Skin epidermis (tissue), 12 donors: ENCODE measurements around the gene SLC35F3.
A peak's percentile ranks its signal among the peaks of the same experiment; 100 is the strongest.
"Not testable (repeated sequence)": the region's sequence is repeated elsewhere in the genome, so short reads cannot be mapped to it uniquely, and the experiment has no call there.

ENCODE experiments used
- H3K27ac ChIP-seq, 21 experiments: fragments of 200-600 bp; sonication (generic) in 11 of 21; one replicate each; pipeline ENCODE4 v1.5.0; 2020; ENCODE audit warnings: mild to moderate bottlenecking in 3 of 21, inconsistent platforms in 2 of 21, moderate library complexity in 2 of 21
- H3K4me3 ChIP-seq, 7 experiments: fragments of 200-600 bp; sonication (generic) in 2 of 7; one replicate each; pipeline ENCODE4 v1.5.0; 2020; ENCODE audit warnings: inconsistent platforms in 2 of 7, mild to moderate bottlenecking in 2 of 7, moderate library complexity in 1 of 7

Gene SLC35F3

DNA sequence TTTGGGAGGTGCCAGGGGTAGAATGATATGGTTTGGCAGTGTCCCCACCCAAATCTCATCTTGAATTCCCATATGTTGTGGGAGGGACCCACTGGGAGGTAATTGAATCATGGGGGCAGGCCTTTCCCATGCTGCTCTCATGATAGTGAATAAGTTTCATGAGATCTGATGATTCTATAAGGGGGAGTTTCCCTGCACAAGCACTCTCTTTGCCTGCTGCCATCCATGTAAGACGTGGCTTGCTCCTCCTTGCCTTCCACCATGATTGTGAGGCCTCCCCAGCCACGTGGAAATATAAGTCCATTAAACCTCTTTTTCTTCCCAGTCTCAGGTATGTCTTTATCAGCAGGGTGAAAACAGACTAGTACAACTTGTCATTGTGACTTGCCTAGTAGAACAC is 307.4 kb downstream of the SLC35F3 start:
- not testable (repeated sequence) for H3K27ac ChIP-seq, H3K4me3 ChIP-seq

DNA sequence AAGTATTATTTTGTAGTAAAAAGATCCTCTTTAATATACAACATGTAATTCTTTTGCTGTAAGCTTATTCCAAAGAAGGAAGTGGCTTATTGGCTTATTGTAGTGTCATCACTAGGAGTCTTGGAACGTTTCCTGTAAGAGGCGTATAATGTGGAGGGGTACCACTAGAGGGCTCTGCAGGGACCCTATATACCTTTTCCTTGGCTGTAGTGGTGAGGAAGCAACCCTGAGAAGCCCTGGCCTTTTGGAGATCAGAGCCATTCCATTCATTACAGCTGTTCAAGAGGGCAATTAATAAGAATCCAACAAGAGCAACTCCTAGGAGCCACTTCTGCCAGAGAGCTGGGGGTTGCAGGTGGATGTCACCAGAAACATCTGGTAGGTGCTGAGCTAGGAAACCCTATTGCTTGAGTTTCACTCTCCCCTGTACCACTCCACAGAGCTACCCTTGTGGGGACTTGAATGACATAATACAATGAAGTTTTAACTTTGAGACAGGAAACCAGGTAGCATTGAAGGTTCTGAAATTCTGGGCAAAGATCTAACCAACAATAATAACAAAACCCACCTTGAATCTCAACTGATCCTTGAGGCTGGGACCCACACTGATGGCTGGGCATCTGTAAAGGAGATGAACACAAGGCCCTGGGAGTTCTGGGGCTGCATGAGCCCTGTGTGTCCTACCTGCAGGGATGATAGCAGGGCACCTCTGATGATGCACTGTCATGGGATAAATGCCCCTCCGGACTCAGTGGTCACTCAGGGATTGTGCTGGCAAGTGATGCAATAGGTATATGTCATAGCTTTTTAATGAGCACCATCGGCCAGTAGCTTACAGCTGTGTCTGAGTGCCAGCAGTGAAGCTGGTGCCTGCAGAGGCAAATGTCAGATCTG is 308.5 kb downstream of the SLC35F3 start:
- Histone ChIP-seq H3K27ac (no peak overlapping the region), H3K4me3 (no peak overlapping the region)

DNA sequence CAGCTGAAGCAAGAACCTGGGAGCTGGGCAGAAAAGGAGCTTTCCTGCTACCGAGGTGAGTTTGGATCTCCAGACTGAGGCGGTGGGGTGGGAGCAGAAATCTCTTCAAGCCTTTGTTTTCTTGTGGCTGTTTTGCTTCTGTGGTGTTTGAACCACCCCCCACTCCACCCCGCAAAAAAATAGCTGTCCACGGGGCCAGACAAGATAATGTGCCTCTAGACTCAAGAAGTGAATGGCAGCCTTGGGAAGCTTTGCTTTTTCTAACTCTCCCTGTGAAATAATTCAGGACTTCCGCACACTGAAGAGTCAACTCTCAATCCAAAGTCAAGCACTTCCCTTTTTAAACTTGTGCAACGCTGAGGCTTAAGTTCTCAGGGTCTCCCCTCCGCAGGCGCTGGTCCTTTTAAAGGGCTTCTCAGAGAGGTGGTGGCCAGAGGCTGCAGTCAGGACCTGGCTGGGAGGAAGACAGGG is 309.2 kb downstream of the SLC35F3 start:
- H3K27ac ChIP-seq, result peak overlapping the region in 3 of 21 experiments; percentile 56 to 68 (median 60)
- H3K4me3 ChIP-seq, result peak overlapping the region; percentile 35 to 47 (median 41)

DNA sequence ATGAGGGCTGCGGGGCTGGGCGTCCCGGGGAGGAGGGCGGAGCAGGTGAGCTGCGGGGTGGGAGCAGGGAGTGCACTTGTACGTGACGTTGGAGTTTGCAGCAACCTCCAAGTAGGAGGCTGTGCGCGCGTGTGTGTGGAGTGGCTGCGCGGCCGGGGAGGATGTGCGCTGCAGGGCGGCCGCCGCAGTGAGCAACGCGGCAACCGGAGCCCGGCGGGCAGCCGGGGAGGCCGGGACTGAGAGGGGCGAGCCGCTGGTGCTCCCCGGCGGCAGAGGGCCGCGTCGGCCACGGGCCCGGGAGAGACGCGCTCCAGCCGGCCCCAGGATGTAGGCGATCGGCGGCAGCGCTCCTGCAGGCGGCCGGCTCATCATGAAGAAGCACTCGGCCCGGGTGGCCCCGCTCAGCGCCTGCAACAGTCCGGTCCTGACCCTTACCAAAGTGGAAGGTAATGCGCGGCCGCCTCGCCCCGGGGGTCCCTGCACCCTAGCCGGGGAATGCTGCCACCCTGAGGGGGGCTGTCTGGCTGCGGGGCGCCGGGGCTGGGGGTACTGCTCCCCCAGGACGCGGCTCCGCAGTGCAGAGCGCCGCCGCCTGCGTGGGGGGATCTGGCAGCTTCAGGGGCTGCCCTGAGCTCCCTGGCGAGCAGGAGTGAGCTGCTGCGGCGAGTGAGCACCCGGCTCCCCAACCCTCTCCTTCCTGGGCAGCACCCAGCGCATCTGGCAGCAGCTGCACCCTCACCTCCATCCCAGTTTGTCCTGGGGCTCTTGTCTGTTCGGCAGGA is 309.8 kb downstream of the SLC35F3 start:
- Histone ChIP-seq H3K27ac (peak overlapping the region in 5 of 21 experiments; percentile 8 to 68 (median 56)), H3K4me3 (peak overlapping the region; percentile 35 to 47 (median 41))

DNA sequence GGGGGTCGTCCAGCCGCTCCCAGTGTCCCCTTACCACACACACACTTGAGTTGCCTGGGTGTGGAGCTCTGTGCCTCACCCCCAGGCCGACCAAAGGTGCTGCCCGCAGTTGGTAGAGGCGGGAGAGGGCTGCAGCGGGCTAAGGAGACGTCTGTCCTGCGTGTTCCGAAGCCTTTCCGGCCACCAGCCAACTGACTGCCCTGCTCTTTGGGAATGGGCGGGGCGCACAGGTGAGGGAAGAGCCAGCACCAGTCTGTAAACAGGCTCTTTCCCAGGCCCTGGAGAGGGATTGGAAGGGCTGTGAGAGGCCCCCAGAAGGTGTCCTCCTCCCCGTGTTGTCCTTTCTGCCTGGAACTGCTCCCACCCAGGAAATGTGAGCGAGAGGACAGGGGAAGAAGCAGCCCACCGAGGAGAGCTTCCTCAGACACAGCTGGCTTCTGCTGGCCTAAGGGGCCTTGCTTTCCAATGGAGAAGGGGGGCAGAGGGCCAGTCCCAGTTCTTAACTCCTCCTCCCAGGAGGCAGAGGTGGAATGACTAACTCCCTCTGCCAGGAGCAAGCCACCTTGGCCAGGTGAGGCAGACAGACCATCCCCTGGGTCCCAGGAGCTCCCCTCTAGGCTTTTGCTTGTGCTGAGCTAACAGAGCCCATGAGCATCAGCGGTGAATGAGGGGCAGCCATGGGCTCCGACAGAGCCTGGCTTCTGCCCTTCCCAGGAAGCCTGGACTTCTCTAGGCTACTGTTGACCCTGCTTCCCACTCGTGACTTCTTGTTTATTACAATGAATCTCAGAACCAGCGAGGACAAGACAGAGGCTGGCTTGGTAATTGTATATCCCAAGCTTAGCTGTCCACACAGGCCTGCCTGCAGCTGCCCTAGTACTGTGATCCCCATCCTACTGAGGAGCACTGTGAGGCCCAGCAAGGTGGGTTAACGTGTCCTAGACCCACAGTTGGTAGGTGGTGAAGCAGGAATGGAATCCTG is 310.7 kb downstream of the SLC35F3 start:
- peak overlapping the region in 3 of 21 experiments; percentile 56 to 68 (median 60) for H3K27ac ChIP-seq
- H3K4me3 ChIP-seq, result peak overlapping the region in 6 of 7 experiments; percentile 35 to 47 (median 40)

DNA sequence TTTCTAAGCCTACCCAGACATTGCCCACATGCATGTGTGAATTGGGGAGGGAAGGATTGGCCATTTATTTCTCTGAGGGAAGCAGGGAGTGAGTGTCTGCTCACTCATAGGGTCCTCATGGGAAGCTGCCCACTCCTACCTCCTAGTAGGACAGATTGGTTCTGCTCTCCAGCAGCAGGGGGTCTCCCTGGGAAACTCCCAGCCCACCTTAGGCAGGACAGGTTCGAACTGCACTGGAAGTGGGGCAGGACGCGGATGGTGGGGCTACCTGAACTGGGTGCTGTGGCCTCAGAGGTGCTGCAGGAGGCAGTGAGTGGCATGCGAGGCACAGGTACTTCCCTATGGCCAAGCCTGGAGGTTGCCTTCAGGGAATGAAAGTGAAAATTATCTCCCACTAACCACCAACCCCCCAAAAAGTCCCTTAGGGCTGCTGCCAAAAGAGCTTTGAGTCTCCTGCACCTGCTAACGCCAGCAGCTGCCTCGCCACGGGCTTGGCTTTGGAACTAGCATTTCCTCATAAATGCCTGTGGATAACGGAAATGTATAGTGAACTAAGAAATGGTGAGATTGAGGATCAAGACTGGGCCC is 311.7 kb downstream of the SLC35F3 start:
- no peak overlapping the region for H3K27ac ChIP-seq
- H3K4me3 ChIP-seq, result no peak overlapping the region

DNA sequence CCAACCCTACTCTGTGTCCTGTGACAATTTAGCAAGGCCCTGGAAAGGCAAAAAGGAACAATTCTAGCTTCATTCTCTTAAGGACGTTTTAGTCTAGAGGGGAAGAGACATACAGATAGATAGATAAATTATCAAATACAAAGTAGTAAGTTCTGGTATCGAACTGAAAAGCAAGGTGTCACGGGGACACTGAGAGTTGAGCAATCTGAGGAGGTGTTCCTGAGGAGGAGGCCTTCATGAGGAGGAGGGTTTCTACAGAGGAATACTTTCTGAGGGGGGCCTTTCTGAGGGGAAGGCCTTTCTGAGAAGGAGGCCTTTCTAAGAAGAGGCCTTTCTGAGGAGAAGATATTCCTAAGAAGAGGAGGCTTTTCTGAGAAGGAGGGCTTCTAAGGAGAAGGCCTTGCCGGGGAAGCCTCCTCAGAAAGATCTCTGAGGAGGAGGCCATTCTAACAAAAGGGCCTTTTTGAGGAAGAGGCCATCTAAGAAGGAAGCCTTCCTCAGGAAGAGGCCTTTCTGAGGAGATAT is 312.9 kb downstream of the SLC35F3 start:
- Histone ChIP-seq H3K27ac (no peak overlapping the region), H3K4me3 (no peak overlapping the region)

DNA sequence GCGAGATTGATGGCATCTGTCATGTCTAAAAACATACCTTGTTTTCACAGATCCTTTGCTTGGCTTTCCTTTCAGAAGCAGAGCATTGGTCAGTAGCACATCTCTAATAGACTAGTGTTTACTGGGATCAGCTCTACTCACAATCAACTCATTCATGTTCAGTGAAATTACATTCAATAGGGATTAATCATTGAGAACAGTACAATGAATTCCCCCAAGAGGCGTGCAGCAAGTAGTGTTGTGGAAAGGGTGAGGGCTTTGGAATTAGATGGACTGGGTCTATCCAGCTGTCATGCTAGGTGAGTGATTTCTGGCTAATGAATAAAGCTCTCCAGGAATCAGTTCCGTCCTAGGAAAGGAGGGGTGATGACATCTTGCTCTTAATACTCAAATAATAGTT is 313.6 kb downstream of the SLC35F3 start:
- no peak overlapping the region for H3K27ac ChIP-seq

DNA sequence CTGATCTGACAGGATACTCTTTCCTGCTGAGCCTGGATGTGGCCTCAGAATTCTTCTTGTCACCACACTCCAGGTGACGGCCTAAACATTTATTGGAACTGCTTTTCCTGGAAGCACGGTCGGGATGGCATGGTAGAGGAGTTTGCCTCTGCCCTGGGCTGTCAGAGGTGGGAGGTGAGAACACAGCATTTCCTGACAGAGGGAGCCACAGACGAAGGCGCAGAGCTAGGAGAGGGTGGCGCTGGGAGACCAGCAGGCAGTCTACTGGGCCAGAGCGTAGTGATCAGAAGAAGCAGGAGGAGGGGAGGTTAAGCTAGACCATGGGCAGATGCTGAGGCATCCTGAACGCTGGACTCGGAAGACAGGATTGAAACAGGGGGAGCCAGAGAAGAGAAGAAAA is 315.2 kb downstream of the SLC35F3 start:
- no peak overlapping the region for H3K4me3 ChIP-seq
- H3K27ac ChIP-seq, result no peak overlapping the region

More for the DNA sequence above, 313.6 kb downstream of the SLC35F3 start:
- no peak overlapping the region for H3K4me3 ChIP-seq

DNA sequence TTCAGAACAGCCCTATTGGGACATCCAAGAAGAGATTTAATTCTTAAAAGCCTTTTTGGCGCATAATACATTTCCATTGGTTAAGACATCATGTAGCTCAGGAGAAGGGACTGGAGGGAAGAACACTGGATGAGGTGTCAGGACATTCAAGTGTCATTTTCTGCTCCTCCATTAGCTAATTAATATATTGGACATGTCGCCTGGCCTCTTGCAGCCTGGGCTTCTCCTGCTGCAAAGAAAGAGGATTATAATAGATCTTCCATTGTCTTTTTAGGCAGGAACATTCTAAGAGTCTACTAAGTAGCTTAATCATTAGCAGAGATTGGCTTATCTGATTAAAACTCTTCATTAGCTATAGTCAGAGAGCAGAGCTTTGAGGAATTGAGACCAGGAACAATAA is 317.1 kb downstream of the SLC35F3 start:
- no peak overlapping the region for H3K4me3 ChIP-seq
- H3K27ac ChIP-seq, result no peak overlapping the region

DNA sequence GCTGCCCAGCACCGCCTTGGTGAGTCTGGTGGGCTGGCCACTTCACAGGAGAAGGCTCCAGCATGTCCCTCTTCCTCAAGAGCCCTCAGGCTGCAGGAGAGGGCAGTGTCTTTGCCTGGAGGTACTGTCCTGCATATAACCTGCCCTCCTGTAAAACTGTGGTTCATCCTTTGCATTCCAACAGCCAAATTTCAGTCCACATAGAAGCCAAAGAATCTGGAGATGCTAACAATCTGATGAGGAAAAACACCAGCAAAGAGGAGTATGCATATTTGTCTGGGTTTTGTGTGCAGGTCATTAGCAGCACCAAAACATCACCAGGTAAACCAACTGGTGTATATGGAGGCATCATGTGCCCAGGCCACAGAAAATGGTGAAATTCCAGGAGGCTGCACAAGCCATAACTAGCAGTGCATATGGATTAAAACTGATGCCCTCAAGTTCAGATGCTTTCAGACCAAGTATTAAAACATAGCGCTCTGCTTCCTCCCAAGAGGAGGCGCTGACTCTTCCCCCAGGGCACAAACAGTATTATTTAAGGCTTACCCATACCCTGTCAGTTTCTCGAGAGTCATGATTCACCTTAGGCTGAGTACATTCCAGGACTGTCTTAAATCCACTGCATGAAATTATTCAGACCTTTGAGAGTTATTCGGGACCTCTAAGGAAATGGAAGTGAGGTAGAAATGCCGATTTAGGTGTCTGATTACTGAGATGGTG is 318.2 kb downstream of the SLC35F3 start:
- no peak overlapping the region for H3K4me3 ChIP-seq
- H3K27ac ChIP-seq, result no peak overlapping the region

DNA sequence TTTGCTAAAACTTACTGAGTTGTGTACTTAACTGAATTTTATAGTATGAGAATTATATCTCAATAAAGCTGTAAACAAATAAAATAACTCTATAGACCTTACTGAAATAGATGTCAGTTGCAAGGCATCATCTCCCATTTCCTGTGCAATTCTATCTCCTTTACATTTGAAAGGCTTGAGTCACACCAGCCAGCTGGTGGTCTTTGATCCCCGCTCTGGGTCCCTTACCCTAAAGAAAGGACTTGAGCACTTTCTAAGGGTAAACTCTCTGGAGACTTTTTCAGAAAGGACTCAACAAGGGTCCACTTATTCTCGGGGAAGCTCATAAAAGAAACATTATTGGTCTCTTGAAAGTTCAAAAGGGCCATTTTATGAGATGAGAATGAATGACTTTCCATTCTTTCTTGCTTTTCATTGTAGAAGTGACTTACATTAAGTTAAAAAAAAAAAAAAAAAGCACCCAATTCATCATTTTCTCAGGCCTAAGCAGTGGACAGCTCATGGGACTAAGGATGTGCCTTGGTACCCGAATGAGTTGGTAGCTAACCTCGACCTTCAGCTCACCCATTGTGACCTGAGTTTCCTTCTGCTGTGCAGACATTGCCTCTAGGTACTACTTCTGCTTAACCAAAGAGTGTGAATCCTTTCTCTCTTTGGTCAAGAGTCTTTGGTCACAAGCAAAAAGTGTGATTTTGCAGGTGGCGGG is 321.8 kb downstream of the SLC35F3 start:
- no peak overlapping the region for H3K27ac ChIP-seq
- no peak overlapping the region for H3K4me3 ChIP-seq

DNA sequence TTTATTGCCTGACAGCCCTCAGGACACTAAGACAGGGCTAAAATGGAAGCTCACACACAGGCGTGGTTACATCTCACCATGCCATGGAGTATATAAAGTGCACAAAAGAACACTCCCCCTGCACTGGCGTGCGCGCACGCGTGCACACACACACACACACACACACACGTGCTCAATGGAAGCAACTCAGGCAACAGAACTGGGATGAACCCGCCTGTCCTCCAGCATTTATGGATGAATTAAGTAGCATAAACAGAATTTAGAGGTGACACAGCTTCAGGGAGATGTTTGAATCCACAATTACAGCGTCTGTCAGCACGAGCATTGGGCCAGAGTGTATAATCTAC is 322.3 kb downstream of the SLC35F3 start:
- no peak overlapping the region for H3K27ac ChIP-seq

DNA sequence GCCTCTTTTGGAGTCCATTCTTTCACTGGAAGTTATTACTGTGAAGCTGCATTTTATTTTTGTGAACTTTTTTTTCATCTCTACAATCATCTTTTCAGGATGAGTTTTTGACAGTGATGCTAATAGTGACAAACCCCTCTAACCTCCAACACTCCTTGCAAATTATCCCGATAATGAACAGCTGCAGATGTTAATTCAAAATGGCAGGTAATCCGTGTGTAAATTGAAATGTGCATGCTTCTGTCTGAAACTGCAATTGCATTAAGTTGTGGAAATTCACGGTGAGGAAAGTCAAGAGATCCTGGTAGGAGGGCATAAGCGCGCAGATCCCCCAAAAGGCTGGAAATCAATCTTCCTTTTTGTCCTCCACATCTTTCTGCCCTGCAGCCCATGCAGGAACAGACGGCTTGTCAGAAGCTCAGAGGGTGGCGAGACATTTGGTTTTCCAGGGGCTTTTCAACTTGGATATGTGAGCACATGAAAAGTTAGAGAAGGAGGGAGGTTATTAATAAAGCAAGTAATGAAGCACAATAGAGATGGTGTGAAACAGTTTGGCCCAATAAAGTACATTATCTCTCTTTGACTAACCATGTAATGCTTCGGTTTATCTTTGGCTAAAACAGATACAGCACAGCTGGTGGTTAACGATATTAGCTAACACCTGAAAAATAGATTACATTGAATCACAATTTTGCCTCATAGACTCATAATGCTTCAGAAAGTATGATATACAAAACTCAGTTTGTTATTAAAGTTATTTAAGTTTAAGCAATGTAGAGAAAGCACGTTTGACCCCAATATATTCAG is 325.3 kb downstream of the SLC35F3 start:
- no peak overlapping the region for H3K4me3 ChIP-seq
- no peak overlapping the region for H3K27ac ChIP-seq

More for the DNA sequence above, 322.3 kb downstream of the SLC35F3 start:
- no peak overlapping the region for H3K4me3 ChIP-seq

DNA sequence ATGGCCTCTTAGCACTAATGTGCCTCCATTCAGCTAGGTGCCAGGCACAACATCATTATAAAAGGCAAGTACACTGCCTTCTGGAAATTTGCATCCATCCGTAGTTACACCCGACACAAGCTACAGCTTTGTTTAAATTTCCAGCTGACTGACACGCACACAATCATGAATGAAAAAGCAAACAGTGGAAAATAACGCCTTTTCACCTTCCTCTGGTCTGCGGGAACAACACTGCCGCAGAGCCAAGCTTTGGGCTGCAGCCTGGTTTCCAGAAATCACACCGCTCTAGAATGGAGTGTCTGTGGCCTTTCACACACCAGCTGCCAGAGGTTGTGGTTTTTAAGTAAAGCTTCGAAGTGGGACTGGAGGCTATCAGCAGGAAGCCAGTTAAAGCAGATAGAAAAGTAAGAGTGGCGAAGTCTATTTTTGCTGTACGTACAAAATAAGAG is 326.0 kb downstream of the SLC35F3 start:
- H3K4me3 ChIP-seq, result no peak overlapping the region
- no peak overlapping the region for H3K27ac ChIP-seq

DNA sequence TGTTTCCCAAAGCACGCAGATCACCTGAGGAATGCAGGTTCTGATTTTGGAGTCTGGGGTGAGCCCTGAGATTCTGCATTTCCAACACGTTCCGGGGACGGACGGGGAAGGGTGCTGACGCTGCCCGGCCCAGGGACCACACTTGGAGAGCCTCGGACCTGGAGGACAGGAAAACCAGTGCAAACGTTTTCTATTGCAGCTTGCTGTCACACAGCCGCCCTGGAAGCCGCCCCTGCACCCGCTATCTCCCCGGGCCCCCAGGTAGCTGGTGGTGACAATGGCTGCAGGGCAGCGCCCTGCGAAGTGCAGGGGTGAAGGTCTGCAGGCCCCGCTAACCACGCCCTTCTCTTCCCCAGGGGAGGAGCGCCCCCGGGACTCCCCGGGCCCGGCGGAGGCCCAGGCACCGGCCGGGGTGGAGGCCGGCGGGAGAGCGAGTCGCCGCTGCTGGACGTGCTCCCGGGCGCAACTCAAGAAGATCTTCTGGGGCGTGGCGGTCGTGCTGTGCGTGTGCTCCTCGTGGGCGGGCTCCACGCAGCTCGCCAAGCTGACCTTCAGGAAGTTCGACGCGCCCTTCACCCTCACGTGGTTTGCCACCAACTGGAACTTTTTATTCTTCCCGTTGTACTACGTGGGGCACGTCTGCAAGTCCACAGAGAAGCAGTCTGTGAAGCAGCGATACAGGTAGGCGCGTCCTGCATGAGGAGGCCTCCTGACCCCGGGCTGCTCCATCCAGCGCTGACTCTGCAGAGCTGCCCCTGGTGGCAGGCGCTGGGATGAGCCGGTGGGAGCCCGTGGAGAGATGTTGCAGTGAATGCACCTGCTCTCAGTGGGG is 326.8 kb downstream of the SLC35F3 start:
- no peak overlapping the region for H3K27ac ChIP-seq
- H3K4me3 ChIP-seq, result peak overlapping the region in 1 of 7 experiments; percentile 12
